Esophagus squamous epithelium (tissue), 4 donors: ENCODE measurements around the gene PRR5.

Experiments
- CTCF ChIP-seq, 6 experiments: fragments of 450-650 bp in 4 of 6; fragments of 200-600 bp in 2 of 6; sonication (generic) in 2 of 6; IDR thresholded peaks; one replicate each; pipeline ENCODE4 v1.5.1; 2016 to 2019; ENCODE audit warnings: antibody characterized with exemption in 6 of 6, mild to moderate bottlenecking in 4 of 6, moderate library complexity in 4 of 6
- POLR2A ChIP-seq, 4 donors: fragments of 450-650 bp; IDR thresholded peaks; one replicate each; pipeline ENCODE4 v1.6.1; 2017; ENCODE audit warnings: antibody characterized with exemption in 4 of 4, mild to moderate bottlenecking in 4 of 4, moderate library complexity in 3 of 4

GRCh38 chr22:44667829-44668189, 34.2 kb upstream of the PRR5 start:
- no peak for TF ChIP-seq CTCF (IDR thresholded peaks at IDR 0.05)
- TF ChIP-seq POLR2A (IDR thresholded peaks at IDR 0.05): no peak
